NCI-H526 (cell line): ENCODE measurements around the gene KCP.

Experiments
- DNase-seq, 2 experiments: peaks; one replicate each; lab custom pipeline; 2025; lab: John Stamatoyannopoulos, UW

The KCP gene

DNA sequence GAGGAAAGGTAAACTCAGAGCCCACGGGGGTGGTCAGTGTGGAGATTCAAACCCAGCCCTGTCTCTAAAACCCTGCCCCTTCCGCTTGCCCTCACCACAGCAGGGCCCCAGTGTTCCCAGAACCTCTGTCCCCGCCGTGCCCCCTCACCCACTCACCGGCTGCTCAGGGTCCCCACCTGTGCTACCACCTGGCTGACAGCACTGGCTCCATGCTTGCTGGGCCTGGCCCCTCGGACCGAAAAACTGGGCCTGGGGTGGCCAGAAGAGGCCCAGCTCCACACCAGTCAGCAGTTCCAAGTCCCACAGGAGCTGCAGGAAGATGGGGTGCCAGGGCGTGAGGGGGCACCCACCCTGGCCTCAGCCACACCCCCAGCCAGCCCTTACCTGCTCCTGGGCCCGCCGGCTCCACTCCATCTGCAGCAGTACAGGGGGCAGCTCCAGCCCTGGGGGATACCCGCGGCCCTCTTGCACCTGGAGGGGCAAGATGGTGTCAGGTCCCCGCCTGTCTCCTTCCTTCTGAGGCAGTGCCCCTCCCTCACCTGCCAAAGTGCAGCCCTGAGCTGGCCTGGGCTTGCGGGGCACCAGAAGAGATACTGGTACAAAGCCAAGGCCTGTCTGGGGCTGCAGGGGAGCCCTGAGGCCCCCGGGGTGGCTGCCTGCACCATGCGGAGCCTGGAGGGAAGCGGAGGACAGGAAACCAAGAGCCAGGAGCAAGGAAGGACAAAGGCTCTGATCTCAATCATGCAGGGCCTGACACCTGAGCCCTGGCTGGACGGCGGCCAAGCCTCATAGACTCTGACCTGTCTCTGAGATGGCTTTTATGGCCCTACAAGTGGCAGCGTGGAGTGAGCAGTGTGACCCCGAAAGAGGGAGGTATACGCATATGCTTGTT is 36.1 kb downstream of the KCP start:
- DNase-seq: no peak

DNA sequence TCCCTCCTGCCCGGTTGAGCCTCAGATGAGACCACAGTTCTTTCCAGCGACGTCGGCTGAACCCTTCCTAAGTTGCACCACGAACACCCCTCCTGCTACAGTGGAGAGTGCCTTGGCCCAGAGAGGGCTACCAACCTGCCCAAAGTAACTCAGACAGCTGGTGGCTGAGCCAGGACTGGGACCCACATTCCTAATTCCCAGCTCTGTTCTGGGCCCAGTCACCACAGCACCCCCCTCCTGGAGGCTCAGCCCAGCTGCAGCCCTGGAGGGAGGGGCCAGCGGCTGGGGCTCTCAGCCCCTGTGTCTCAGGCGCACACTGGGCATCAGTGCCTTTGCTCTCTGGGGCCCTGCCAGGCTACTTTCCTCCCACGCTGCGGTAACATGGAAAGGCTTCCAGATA is 37.3 kb downstream of the KCP start:
- DNase-seq: no peak

DNA sequence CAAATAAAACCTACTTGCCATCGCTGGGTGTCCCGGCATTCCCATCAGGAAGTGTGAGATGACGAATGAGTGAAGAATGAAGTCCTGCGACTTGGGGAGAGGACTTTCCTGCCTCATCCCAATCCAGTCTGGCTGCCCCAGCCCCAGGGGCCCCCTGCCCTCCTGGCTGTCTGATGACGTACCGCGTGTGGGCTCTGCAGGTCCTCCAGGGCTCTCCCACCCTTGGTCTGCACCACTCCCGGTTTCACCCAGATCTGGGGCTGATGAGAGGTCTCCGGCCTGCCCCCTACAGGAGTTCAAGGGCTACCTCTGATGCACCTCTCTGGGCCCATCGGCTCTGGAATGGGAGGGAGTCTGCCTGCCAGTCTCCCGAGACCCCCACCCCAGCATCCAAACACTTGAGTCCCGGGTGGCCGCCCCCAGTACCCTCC is 38.1 kb downstream of the KCP start:
- DNase-seq: no peak

DNA sequence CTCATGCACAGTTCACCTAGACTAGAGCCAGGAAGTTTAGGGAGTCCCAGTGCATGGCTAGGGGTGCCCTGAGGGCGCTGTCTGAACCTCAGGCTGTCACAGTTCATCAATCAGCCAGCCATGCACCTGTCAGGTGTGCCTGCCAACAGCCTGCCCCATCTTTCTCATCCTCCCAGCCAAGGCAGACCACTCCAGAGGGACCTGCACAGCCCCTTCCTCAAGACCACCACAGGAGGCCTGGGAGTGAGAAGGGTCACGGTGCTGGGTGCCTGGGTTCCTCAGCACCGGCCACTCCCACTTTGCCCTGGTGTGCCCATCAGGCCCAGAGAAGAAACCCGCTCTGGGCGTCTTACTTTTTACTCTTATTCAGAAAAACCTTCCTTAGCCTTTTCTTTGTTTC is 39.5 kb downstream of the KCP start:
- DNase-seq: no peak

DNA sequence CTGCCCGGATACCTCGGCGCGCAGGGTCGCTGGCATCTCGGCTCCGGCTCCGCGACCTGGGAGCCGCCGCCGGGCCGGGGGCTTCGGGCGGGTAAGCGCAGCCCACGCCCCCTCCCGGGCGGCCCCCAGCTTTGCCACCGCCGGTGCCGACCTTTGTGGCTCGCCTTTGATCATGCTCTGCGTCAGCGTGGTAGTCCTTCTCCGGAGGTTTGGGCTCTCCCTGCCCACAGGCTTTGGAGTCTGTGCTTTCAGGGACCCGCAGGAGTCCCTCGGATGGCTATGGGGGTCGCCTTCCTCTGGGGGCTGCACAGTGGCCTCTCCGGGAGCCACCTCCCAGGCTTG is 40.6 kb downstream of the KCP start:
- peak in 1 of 2 experiments; percentile 50 for DNase-seq

DNA sequence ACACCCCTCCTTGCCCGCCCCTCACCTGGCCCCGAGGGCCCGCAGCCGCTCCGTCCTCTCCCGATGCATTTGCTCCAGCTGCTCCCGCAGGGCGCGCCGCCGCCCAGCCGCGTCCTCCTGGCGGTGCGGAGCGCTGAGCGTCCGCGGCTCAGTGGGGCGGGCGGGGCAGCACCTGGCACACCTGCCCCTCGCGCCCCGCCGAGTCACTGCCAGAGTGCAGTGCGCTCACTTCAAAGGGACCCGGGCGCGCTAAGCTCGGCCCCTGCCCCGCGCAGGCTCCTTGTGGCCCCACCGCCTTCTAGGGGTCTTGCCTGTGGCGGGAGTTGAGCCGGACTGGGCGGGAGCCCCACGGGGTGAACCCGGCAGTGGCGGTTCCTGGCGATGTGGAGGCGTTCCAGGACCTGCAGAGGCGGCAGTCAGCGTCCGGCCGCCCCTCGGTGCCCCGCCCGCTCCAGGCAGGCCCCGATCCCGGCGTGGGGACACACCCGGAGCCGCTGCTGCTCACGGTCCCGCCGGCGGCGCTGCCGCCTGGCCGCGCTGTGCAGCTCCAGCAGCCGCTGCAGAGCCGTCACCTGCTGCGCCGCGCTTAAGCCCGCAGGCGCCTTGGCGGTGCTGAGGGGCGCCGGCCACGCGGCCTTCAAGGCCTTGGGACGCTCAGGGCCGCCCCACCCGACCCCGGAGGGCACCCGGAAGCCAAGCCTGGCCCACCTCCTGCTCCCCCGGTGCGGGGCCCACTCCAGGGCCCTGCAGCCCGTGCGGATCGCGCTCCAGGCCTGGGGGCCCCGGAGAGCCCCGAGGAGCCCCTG is 41.2 kb downstream of the KCP start:
- DNase-seq: peak; percentile 55 to 93

DNA sequence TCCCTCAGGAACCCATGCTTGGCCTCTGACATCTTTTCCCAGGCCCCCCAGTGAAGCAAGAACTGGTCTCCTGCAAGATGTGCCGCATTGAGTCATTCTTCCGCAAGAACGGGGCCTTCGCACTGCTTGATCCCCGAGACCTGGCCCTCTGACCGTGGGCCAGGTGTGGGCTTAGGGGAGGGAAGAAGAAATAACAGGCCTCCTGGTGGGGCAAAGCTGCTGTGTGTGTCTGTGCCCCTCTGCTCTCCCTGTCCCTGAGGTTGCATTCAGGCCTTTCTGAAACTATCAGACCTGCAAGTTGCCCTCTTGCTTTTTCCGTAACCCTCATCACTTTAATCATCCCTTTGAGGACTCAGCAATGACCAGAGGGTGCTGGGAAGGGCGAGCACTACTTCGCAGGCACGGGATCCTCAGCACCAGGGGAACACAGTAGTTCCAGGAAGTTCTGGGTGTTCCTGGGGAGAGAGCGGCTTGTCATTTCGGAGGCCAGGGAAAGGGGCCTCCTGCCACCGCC is 41.8 kb downstream of the KCP start:
- no peak for DNase-seq

DNA sequence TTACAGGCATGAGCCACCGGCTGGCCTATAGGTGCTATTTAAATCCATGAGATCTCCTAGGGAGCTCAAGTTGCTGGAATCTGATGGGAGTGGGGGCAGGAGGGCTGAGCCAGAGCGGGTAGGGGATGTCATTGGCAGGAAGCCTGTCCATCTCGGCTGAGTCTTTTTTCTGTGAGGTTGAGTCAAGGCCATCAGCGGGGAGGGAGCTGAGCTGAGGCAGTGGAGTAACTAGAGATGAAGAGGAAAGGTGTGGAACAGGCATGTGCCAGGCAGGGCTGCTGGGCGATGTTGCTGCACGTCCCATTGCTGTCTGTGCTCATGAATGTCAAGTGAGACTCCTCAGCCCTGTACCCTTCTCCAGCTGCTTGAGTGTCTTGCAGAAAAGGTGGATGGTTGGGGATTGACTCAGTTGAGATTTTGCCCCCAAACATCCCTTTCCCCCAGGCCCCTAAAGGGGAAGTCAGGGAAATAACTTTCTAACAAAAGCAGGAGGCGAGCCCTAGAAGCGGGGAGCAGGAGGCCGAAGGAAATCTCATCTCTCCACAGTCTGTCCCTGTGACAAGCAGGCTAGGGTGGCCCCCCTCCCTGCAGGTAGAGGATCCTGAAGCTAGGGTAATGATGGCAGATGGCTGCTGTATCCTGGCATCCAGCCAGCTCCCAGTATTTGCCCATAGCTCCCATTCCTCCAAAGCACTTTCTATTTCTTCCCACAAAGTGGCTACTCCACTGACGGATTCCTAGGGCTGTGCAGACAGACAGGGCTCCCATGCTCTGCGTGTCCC is 42.5 kb downstream of the KCP start:
- DNase-seq: peak in 1 of 2 experiments; percentile 56

DNA sequence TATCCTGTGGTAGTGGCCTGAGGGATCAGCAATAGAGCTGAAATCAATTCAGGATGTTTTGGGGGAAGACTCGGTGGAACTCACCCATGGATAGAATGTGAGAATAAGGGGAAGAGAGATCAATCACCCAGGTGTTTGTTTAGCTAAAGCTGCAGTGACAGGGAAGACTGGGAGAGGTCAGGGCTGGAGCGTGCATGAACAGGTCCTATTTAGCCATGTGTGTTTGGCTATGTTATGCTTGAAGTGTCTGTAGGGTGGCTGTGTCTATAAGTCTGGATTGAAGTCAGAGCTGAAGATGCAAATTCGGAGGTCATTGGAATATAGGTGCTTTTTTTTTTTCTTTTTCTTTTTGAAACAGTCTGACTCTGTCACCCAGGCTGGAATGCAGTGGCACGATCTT is 43.3 kb downstream of the KCP start:
- DNase-seq: peak; percentile 78 to 88

DNA sequence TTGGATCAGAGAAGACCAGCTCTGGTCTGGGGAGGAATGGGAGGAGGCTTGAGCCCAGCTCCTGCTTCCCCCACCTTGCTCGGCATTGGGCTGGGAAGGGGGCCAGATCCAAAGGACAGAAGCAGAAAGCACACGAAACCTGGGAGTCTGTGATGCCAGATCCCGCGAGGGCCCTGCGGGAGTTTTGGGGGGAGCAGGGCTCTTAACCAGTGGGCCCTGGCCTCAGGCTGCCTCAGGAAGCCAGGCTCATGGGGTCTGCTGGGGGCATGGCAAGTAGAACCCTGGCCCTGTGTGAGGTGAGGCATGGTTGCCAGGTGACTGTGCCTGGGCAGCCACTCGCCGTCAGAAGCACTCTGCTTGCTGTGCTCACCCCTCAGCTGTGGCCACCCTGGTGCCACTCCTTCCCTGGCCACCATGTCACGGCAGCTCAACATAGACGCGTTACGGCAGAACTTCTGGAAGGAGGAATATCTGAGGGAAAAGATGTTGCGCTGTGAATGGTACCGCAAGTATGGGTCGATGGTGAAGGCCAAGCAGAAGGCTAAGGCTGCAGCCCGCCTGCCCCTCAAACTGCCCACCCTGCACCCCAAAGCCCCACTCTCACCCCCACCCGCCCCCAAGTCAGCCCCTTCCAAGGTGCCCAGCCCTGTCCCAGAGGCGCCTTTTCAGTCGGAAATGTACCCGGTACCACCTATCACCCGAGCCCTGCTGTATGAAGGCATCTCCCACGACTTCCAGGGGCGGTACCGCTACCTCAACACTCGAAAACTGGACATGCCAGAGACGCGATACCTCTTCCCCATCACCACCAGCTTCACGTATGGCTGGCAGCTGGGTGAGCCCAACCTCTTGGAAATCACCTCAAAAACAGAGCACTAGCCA is 44.3 kb downstream of the KCP start:
- no peak for DNase-seq

DNA sequence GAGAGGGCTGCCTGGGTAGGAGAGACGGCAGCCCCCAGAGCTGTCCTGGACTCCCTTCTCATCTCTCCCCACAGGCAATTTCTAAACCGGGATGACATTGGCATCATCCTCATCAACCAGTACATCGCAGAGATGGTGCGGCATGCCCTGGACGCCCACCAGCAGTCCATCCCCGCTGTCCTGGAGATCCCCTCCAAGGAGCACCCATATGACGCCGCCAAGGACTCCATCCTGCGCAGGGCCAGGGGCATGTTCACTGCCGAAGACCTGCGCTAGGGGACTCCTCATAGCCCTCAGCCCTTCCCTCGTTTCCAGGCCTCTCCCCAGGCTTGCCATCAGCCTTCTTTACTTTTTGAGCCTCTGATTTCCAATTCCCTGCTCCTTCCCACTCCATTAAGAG is 45.2 kb downstream of the KCP start:
- no peak for DNase-seq

DNA sequence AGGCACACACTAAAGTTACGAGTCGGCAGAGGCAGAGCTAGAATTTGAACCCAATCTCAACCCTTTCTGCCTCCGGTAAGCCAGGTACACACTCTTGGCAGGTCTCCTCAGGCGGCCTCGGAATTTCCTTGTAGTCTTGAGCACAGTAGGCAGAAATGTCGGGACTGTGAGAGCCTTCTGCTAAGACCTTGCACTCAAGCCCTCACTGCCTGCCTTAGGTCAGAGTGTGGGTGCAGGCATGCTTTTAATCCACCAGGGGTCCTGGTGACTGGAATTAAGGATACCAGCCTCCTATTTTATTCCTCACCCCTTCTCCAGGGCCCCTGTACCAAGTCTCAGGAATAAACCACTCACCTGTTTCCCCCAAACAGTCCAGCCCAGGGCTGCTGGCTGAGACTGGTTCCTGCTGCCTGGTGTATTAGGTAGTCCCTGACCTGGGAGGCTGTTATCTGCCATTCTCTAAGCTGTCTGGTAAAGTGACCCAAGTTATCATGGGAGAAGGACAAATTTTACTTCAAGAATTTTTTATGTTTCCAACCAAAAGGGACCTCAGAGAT is 47.0 kb downstream of the KCP start:
- peak; percentile 78 to 84 for DNase-seq

DNA sequence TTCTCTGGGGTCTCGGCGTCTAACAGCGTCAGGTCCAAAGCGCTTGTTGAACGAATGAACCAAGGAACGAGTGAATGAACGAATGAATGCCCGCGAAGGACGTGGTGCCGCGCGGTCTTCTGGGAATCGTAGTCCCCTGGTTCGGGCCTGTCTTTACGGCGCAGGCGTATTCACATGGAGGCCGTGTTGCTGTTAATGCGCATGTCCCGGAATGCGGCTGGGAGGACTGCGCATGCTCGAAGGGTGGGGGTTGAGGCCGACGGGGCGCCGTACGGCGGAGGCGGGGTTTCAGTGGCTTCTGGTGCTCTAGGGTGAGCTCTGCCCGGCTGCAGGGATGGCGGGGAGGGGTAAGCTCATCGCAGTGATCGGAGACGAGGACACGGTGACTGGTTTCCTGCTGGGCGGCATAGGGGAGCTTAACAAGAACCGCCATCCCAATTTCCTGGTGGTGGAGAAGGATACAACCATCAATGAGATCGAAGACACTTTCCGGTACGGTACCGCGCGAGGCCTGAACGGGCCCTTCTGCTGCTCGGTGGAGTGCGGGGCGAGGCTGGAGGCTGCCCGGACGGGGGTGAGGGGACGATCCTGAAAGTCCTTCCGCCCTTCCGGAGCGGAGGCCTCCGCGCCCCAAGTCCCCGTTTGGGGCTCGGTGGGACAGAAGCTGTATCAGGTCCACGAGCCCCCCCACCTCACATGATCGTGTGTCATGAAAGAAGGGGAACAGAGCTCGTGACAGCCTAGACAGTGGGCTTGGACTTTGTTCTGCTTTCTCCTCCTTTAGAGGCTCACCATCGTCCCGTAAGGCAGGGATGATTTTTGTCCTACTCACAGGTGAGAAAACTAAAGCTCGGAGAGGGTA is 47.7 kb downstream of the KCP start, which contains the start of gene ATP6V1F:
ATP6V1F (plus strand) TSS at position 286 of the 862 bp plus-strand sequence; CDS start at position 335, 49 bp downstream.
- DNase-seq: peak; percentile 97 to 99

DNA sequence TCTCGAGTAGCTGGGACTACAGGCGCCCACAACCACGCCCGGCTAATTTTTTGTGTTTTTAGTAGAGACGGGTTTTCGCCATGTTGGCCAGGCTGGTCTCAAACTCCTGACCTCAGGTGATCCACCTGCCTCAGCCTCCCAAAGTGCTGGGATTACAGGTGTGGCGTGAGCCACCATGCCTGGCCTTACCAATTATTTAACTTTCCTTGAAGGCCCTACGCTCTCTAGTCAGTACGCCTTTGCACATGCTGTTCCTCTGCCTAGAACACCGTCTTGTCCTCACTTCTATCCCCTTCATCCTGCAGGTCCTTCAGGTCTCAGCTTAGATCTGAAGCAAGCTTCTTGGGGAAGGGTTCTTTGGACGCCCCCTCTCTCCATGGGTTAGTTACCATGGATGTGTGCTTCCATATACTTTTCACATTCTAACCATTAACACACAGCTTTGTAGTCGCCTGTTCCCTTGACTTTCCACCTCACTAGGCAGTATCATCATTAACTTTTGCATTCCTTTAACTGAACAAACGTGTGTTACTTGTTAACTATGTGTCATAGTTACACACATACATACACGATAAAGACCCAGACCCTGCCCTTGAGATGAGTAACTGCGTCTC is 48.4 kb downstream of the KCP start:
- DNase-seq: no peak

DNA sequence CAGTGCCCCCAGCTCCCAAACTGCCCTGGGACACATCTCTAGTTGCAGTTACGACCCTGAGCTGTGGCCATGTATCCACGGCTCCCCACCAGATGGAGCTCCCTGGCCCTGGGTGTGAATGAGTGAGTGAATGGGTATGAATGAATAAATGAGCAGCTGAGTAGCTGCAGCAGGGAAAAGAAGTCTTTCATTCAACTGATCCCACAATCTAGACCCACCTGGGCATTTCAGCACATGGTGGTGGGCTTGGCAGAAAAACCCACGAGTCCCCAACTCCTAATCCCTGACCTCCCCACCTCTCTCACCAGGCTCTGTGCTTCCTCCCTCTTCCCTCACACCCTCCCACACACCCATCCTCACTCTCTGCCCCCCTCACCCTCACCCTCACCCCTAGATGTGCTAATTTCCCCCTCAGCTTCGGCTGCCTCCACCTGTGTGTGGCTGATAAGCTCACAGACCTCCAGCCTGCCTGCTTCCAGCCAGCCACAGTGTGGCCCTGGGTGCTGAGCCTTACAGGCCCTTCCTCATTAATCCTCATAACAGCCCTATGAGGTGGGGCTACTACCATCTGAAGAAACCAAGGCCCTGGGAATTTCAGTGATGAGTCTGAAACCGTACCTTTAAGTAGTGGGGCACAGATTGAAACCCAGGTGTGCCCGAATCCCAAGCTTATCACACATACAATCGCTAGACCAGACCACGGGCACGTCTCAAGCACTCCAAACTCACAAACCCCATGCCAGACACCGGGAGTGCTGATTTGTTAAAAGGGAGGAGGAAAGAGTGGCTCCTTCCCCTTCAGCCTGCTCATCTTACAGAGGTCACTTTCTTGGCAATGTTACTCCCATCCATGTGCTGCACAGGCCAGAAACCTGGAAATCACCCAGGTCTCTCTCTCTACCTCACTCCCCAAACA is 50.1 kb downstream of the KCP start:
- DNase-seq: no peak

DNA sequence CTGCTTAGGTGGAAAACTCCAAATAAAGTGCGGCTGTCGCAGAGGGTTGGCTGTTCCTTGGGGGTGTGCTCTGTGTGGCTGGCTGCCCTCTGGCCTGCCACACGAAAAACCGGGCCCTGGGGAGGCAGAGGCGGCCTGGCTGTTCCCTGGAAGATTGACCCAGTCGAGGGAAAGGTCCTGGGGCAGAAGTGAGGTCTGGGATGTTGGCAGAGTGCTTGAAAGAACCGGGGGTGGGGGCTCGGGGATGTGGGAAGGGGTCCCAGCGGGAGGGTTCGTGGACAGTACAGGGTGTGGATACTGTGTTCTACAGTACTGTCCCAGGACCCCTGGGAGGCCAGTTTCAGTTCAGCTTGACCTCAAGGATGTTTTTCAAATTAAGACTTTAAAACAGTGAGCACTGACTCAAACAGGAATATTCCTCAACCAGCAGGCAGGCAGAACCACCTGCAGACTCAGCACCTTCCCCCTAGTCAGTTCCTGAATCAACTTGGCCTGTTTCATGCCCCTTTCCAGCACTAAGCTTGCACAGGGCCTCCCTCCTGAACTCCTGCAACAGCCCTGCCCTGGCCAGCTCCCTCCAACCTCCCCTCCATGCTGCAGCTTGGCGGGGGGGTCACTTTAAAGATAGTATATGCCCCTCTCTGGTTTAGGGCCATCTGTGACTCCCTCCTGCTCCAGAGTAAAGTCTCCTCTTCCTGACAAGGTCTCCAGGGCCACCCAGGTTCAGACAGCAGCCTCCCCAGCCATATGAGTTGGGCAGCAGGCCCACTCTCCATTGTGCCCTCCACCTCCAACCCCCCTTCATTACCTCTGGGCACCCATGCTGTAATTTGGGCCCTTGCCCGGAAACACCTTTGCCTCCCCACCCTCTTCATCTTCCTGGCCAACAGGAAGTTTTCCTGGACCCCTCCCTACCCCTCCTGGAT is 51.0 kb downstream of the KCP start:
- no peak for DNase-seq
